ENCODE results near the gene LTB4R2.

DNA sequence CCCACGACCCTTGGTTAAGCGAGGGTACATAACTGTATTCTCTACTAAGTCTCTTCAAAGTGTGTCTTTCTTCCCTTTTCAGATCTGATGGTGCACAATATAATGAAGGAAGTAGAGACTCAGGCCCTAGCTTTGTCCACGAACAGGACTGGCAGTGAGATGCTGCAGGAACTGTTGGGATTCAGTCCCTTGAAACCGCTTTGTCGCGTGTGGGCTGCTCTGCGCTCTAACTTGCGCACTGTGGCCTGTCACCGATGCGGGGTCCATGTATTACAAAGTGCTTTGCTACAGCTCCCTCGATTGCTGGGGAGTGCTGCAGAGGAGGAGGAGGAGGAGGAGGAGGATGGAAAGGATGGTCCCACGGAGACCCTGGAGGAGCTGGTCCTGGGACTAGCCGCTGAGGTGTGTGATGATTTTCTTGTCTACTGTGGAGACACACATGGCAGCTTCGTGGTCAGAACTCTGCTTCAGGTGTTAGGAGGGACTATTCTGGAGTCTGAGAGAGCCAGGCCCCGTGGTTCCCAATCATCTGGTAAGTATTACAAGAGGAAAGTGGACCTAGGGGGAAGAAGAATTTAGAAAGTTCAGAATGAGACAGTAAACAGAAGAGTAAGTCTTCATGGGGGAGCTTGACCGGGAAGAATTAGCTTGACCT lies 9.5 kb upstream of the LTB4R2 start:
- TF ChIP-seq, protein P1, sequence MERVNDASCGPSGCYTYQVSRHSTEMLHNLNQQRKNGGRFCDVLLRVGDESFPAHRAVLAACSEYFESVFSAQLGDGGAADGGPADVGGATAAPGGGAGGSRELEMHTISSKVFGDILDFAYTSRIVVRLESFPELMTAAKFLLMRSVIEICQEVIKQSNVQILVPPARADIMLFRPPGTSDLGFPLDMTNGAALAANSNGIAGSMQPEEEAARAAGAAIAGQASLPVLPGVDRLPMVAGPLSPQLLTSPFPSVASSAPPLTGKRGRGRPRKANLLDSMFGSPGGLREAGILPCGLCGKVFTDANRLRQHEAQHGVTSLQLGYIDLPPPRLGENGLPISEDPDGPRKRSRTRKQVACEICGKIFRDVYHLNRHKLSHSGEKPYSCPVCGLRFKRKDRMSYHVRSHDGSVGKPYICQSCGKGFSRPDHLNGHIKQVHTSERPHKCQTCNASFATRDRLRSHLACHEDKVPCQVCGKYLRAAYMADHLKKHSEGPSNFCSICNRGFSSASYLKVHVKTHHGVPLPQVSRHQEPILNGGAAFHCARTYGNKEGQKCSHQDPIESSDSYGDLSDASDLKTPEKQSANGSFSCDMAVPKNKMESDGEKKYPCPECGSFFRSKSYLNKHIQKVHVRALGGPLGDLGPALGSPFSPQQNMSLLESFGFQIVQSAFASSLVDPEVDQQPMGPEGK (CRISPR knock-in tag; IDR thresholded peaks at IDR 0.05; ENCODE audit: borderline replicate concordance): no peak
- TF ChIP-seq RARB (CRISPR knock-in tag; IDR thresholded peaks at IDR 0.05) (no peak), CSDC2 (CRISPR knock-in tag; IDR thresholded peaks at IDR 0.05) (no peak), SNAI2 (CRISPR knock-in tag; IDR thresholded peaks at IDR 0.05) (no peak), ESRRG (CRISPR knock-in tag; IDR thresholded peaks at IDR 0.05) (no peak)
